HepG2 (cell line): Measurements from ENCODE around the gene CLTA. TPM values are rescaled to one million over a fixed set of nuclear protein-coding genes. Genes with fewer than 3 reads are reported as not detected.
A peak's percentile ranks its signal among the peaks of the same experiment; 100 is the strongest.

Experiments used
- ATAC-seq: fragments of 200-7000 bp; cut with Tn5 transposase; 3 replicates; pipeline ENCODE4 v1.9.1; 2020; ENCODE audit warnings: mild to moderate bottlenecking, moderate library complexity
- BruUV-seq: library from RNA; stranded (reverse); fragments of 400-500 nt; replicated peaks from 2 replicates; lab custom pipeline; 2021; lab: Mats Ljungman, UMichigan
- CTCF ChIA-PET: fragments of 300-600 bp; formaldehyde crosslinking; extraction: SDS; loops from one replicate; lab custom pipeline; 2021; ENCODE audit warnings: low total read pairs, inconsistent platforms, low intra/inter-chr PET ratio; lab: Yijun Ruan, JAX
- POLR2A ChIA-PET: fragments of 350-600 bp; sonication (Branson Sonifier 250); formaldehyde crosslinking; loops from one replicate; lab custom pipeline; 2020; ENCODE audit warnings: antibody characterized with exemption, inconsistent platforms; lab: Yijun Ruan, JAX
- DNase-seq: peaks from one replicate; pipeline ENCODE4 v3.0.0-alpha.2; 2015; ENCODE audit warnings: low spot score
- FAIRE-seq: peaks from 3 replicates; lab custom pipeline; 2011; peaks lifted over from hg19 to GRCh38; lab: Jason Lieb, UNC
- H2AFZ ChIP-seq: one replicate; pipeline ENCODE4 v1.6.1; 2011; ENCODE audit warnings: low read length, inconsistent platforms
- H3K27ac ChIP-seq: fragments of 300-600 bp; 3 replicates; pipeline ENCODE4 v1.8.0; 2011; ENCODE audit warnings: mixed run types, mild to moderate bottlenecking, mixed read lengths, low read length, inconsistent platforms; ENCODE audit not compliant: insufficient read depth; ENCODE audit errors: extremely low read length
- H3K27me3 ChIP-seq, 2 experiments: fragments of 200-600 bp in 1 of 2; 2 replicates in 1 of 2; 3 replicates in 1 of 2; pipeline versions ENCODE4 v1.6.0 to v1.8.0; 2011; ENCODE audit warnings: low read length in 2 of 2, mild to moderate bottlenecking in 2 of 2, moderate library complexity in 2 of 2, inconsistent platforms in 1 of 2; ENCODE audit not compliant: insufficient read depth in 2 of 2, control insufficient read depth in 1 of 2
- H3K36me3 ChIP-seq, 2 experiments: fragments of 200-600 bp in 1 of 2; replicated peaks in 1 of 2; 2 replicates in 1 of 2; 3 replicates in 1 of 2; pipeline versions ENCODE4 v1.5.1 to v1.8.0; 2011; ENCODE audit warnings: low read length in 2 of 2, inconsistent platforms in 1 of 2; ENCODE audit not compliant: insufficient read depth in 2 of 2, control insufficient read depth in 1 of 2
- H3K4me1 ChIP-seq: 2 replicates; pipeline ENCODE4 v1.5.1; 2012; ENCODE audit warnings: low read length, inconsistent platforms; ENCODE audit not compliant: insufficient read depth
- H3K4me2 ChIP-seq: 2 replicates; pipeline ENCODE4 v1.6.0; 2011; ENCODE audit warnings: low read depth, low read length, inconsistent platforms
- H3K4me3 ChIP-seq, 3 experiments: fragments of 200-600 bp in 1 of 3; sonication (generic), shearing (Covaris generic) in 1 of 3; replicated peaks in 1 of 3; 2 replicates each; pipeline ENCODE4 v1.5.1; 2011 to 2016; ENCODE audit warnings: low read length in 3 of 3, inconsistent platforms in 2 of 3, low read depth in 2 of 3, mild to moderate bottlenecking in 2 of 3, control low read depth in 1 of 3, mixed read lengths in 1 of 3; ENCODE audit not compliant: insufficient read depth in 1 of 3
- H3K79me2 ChIP-seq: one replicate; pipeline ENCODE4 v1.6.1; 2011; ENCODE audit warnings: low read length, inconsistent platforms; ENCODE audit not compliant: insufficient read depth
- H3K9ac ChIP-seq: 2 replicates; pipeline ENCODE4 v1.6.0; 2011; ENCODE audit warnings: mild to moderate bottlenecking, low read depth, low read length, inconsistent platforms; ENCODE audit not compliant: insufficient read depth
- H3K9me3 ChIP-seq: 2 replicates; pipeline ENCODE4 v1.5.1; 2012; ENCODE audit warnings: mild to moderate bottlenecking, low read length
- H4K20me1 ChIP-seq: 2 replicates; pipeline ENCODE4 v1.6.0; 2011; ENCODE audit warnings: inconsistent platforms, mild to moderate bottlenecking, low read length, moderate library complexity; ENCODE audit not compliant: insufficient read depth
- ARNT ChIP-seq: fragments of 450-650 bp; IDR thresholded peaks from 2 replicates; pipeline ENCODE4 v1.6.1; 2017
- ATF2 ChIP-seq: sonication (generic); formaldehyde crosslinking; IDR thresholded peaks from 2 replicates; pipeline ENCODE4 v1.4.0; 2020; ENCODE audit warnings: missing genetic modification reagents
- ATF5 ChIP-seq: sonication (generic); formaldehyde crosslinking; IDR thresholded peaks from 2 replicates; pipeline ENCODE4 v1.4.0; 2020; ENCODE audit warnings: mild to moderate bottlenecking, low read depth, missing genetic modification reagents
- FOXM1 ChIP-seq: sonication (generic); formaldehyde crosslinking; IDR thresholded peaks from 2 replicates; pipeline ENCODE4 v1.5.0; 2020; ENCODE audit warnings: missing genetic modification reagents
- IRF9 ChIP-seq: sonication (generic); formaldehyde crosslinking; IDR thresholded peaks from 2 replicates; pipeline ENCODE4 v1.8.0; 2022; ENCODE audit warnings: missing genetic modification reagents, mild to moderate bottlenecking, borderline replicate concordance
- IRX3 ChIP-seq: sonication (generic); formaldehyde crosslinking; IDR thresholded peaks from 2 replicates; pipeline ENCODE4 v1.8.1; 2023; ENCODE audit warnings: mild to moderate bottlenecking, low read depth, missing genetic modification reagents, borderline replicate concordance
- RERE ChIP-seq: IDR thresholded peaks from 2 replicates; pipeline ENCODE4 v1.6.1; 2016; ENCODE audit warnings: low read depth, missing genetic modification reagents, missing compliant biosample characterization
- SIN3B ChIP-seq: fragments of 150-350 bp; IDR thresholded peaks from 2 replicates; pipeline ENCODE4 v1.6.1; 2014; ENCODE audit warnings: low read length
- SMARCC2 ChIP-seq: fragments of 450-650 bp; IDR thresholded peaks from 2 replicates; pipeline ENCODE4 v1.6.1; 2017; ENCODE audit warnings: antibody characterized with exemption, mild to moderate bottlenecking
- ZNF24 ChIP-seq: fragments of 450-650 bp; IDR thresholded peaks from 2 replicates; pipeline ENCODE4 v1.6.1; 2017; ENCODE audit warnings: antibody characterized with exemption, mild to moderate bottlenecking
- ZNF280B ChIP-seq: sonication (generic); formaldehyde crosslinking; IDR thresholded peaks from 2 replicates; pipeline ENCODE4 v1.5.0; 2020; ENCODE audit warnings: missing genetic modification reagents, mild to moderate bottlenecking, borderline replicate concordance
- WGBS: methylation state at CpG from one replicate; pipeline ENCODE4 v1.1.6; 2017; ENCODE audit warnings: low lambda C conversion rate; 5-methylcytosine and 5-hydroxymethylcytosine counted together
- in situ Hi-C: cut with HindIII; loops from 2 replicates; pipeline ENCODE4 v1.10.0; 2017; ENCODE audit warnings: low pct_unique_long_range_greater_than_20kb; ENCODE audit not compliant: extremely low pct_ligation_motif_present
- intact Hi-C: fragments of 100-400 bp; cut with micrococcal nuclease; formaldehyde crosslinking; loops from one replicate; pipeline ENCODE4 v1.10.0; 2022; ENCODE audit not compliant: unreplicated experiment
- polyA plus RNA-seq, 8 experiments: library from polyadenylated mRNA; depleted of rRNA in 3 of 8; stranded (reverse) in 7 of 8; unstranded in 1 of 8; fragments of >200 nt; fragmentation: Illumina TruSeq in 4 of 8; extraction: Trizol in 4 of 8; gene quantifications; 2 replicates each; pipeline versions ENCODE4 v1.2.1 to v1.2.3, GENCODE V29; 2011 to 2016; ENCODE audit warnings: low read depth in 4 of 8, missing spikeins in 1 of 8, mixed read lengths in 1 of 8; ENCODE audit not compliant: insufficient read depth in 1 of 8
- total RNA-seq, 5 experiments: library from RNA; depleted of rRNA; stranded (reverse); fragments of >200 nt; fragmentation: Illumina TruSeq; extraction: Trizol; gene quantifications; 2 replicates each; pipeline ENCODE4 v1.2.3, GENCODE V29; 2016; ENCODE audit warnings: low read depth in 1 of 5

Gene CLTA
- total and polyA plus RNA-seq, 2 of the 13 experiments (the other 11 are each of a cell fraction or from before 2014, with no cell fraction given) = 143 to 222 TPM

GRCh38 chr9:36251428-36251827, 60.7 kb downstream of the CLTA start (continued):
- TF ChIP-seq ZNF24 = no peak
- no peak for TF ChIP-seq SMARCC2
- TF ChIP-seq IRX3 = no peak
- no peak for TF ChIP-seq RERE (CRISPR knock-in tag)

GRCh38 chr9:36258208-36258995, 67.7 kb downstream of the CLTA start, which contains the start of gene GNE:
GNE (minus strand) TSS chr9:36258448; CDS start chr9:36249355, 9,093 bp downstream.
- ChIA-PET POLR2A (interaction anchor here (0.7 to 2.3 kb wide), 21 partner anchors 8 to 444 kb away, joined by 3 to 23 read pairs (median 4); partner anchors contain the start of genes CLTA, HINT2 and RNF38), CTCF (no interaction called here)
- H3K4me3 ChIP-seq = peak within 1 kb of the TSS; percentile 72 to 85 (median 75)
- DNase-seq (peak; percentile 89), FAIRE-seq (peak; percentile 80), ATAC-seq (peak; percentile 94)
- no peaks in the 10 kb centered on the region for H3K9me3 ChIP-seq
- H4K20me1 ChIP-seq = no peaks in the 10 kb centered on the region
- peak within 1 kb of the TSS; percentile 82 for H3K9ac ChIP-seq
- H3K79me2 ChIP-seq = peaks cover 23% of the 10 kb centered on the region
- 1% methylated on average over 19 of the region's 73 CpGs for WGBS
- intact Hi-C loops (loop anchor here (1.0 kb wide), 1 partner anchor 56 kb away; no protein-coding TSS in a partner anchor), in situ Hi-C loops (no loop called here)
- H3K27me3 ChIP-seq = no peaks in the 10 kb centered on the region; a peak in 1 of 5 replicates
- H3K36me3 ChIP-seq = no peaks in the 10 kb centered on the region
- H2AFZ ChIP-seq = no peak within 1 kb of the TSS
- peaks cover 23% of the 10 kb centered on the region for H3K4me1 ChIP-seq
- peak within 1 kb of the TSS; percentile 83 for H3K27ac ChIP-seq
- no TSS peak for BruUV-seq
- peak within 1 kb of the TSS; percentile 87 for H3K4me2 ChIP-seq
- TF ChIP-seq SIN3B = no peak
- no peak for TF ChIP-seq FOXM1 (CRISPR knock-in tag)
- peak; percentile 52; the same call in 1 of the 2 replicates for TF ChIP-seq IRF9
- TF ChIP-seq ZNF280B (CRISPR knock-in tag) = peak; percentile 70; the same call in 1 of the 2 replicates
- no peak for TF ChIP-seq ATF5
- TF ChIP-seq ARNT = no peak
- TF ChIP-seq ATF2 (CRISPR knock-in tag) = peak; percentile 91
